H1 (cell line): ENCODE data around the gene TPBG. TPM values are rescaled to one million over a fixed set of nuclear protein-coding genes. Genes with fewer than 3 reads are reported as not detected.

Source experiments
- CTCF ChIA-PET: fragments of 300-600 bp; sonication (Branson Sonifier 250); formaldehyde crosslinking; loops from one replicate; lab custom pipeline; 2021; ENCODE audit not compliant: partially characterized antibody; lab: Charles Lee
- POLR2A ChIA-PET: fragments of 300-600 bp; sonication (Branson Sonifier 250); formaldehyde crosslinking; loops from one replicate; lab custom pipeline; 2021; ENCODE audit warnings: inconsistent platforms; ENCODE audit not compliant: partially characterized antibody; lab: Charles Lee
- DNase-seq, 2 experiments: peaks; one replicate each; pipeline versions ENCODE4 v3.0.0 to v3.0.0-alpha.2; 2010 to 2022; ENCODE audit warnings: low spot score in 2 of 2, low read depth in 1 of 2, mixed read lengths in 1 of 2
- FAIRE-seq: peaks from 2 replicates; lab custom pipeline; 2011; peaks lifted over from hg19 to GRCh38; lab: Jason Lieb, UNC
- H2AFZ ChIP-seq: 2 replicates; pipeline ENCODE4 v1.8.1; 2012; ENCODE audit warnings: low read length, inconsistent platforms
- H2AK5ac ChIP-seq: 2 replicates; pipeline ENCODE4 v1.6.1; 2013; ENCODE audit warnings: low read depth, low read length
- H2BK120ac ChIP-seq: replicated peaks from 2 replicates; pipeline ENCODE3; 2013; ENCODE audit warnings: low read depth, low read length, inconsistent platforms
- H2BK12ac ChIP-seq: 2 replicates; pipeline ENCODE4 v1.6.1; 2013; ENCODE audit warnings: low read depth, low read length
- H2BK15ac ChIP-seq: 2 replicates; pipeline ENCODE4 v1.6.1; 2013; ENCODE audit warnings: low read length
- H2BK20ac ChIP-seq: 2 replicates; pipeline ENCODE4 v1.6.1; 2013; ENCODE audit warnings: low read length
- H2BK5ac ChIP-seq: 2 replicates; pipeline ENCODE4 v1.6.1; 2013; ENCODE audit warnings: low read depth, low read length
- H3K14ac ChIP-seq: 2 replicates; pipeline ENCODE4 v1.6.1; 2013; ENCODE audit warnings: inconsistent platforms; ENCODE audit not compliant: insufficient read length
- H3K18ac ChIP-seq: 2 replicates; pipeline ENCODE4 v1.6.1; 2013; ENCODE audit warnings: low read length; ENCODE audit errors: extremely low read depth
- H3K23ac ChIP-seq: 2 replicates; pipeline ENCODE4 v1.6.1; 2013; ENCODE audit warnings: inconsistent platforms; ENCODE audit not compliant: insufficient read length
- H3K23me2 ChIP-seq: 2 replicates; pipeline ENCODE4 v1.6.1; 2013; ENCODE audit warnings: low read depth, low read length
- H3K27ac ChIP-seq: 2 replicates; pipeline ENCODE4 v1.6.1; 2011; ENCODE audit warnings: low read depth, low read length, inconsistent platforms
- H3K27me3 ChIP-seq, 4 experiments: replicated peaks in 1 of 4; 1 replicate in 1 of 4; 2 replicates in 3 of 4; pipeline versions ENCODE4 v1.6.1 to v1.8.1; 2011 to 2013; ENCODE audit warnings: low read length in 3 of 4, mild to moderate bottlenecking in 3 of 4, inconsistent platforms in 2 of 4, mixed read lengths in 2 of 4, moderate library complexity in 1 of 4; ENCODE audit not compliant: control insufficient read depth in 3 of 4, insufficient read depth in 3 of 4; ENCODE audit errors: extremely low read depth in 1 of 4
- H3K36me3 ChIP-seq, 4 experiments: 2 replicates each; pipeline versions ENCODE4 v1.6.1 to v1.8.1; 2011 to 2013; ENCODE audit warnings: mild to moderate bottlenecking in 4 of 4, low read length in 3 of 4, moderate library complexity in 2 of 4, control low read depth in 1 of 4, inconsistent platforms in 1 of 4; ENCODE audit not compliant: insufficient read depth in 4 of 4, control insufficient read depth in 2 of 4
- H3K4ac ChIP-seq: replicated peaks from 2 replicates; pipeline ENCODE3; 2013; ENCODE audit warnings: low read length, low read depth, mixed read lengths, inconsistent platforms; ENCODE audit not compliant: insufficient read length
- H3K4me1 ChIP-seq, 4 experiments: replicated peaks in 1 of 4; 1 replicate in 1 of 4; 2 replicates in 3 of 4; pipeline versions ENCODE4 v1.6.1 to v1.8.1; 2011 to 2013; ENCODE audit warnings: low read length in 3 of 4, inconsistent platforms in 2 of 4, mixed read lengths in 1 of 4; ENCODE audit not compliant: insufficient read depth in 4 of 4, control insufficient read depth in 3 of 4
- H3K4me2 ChIP-seq, 2 experiments: 2 replicates each; pipeline versions ENCODE4 v1.6.1 to v1.8.1; 2011 to 2013; ENCODE audit warnings: low read depth in 2 of 2, low read length in 2 of 2, control low read depth in 1 of 2, inconsistent platforms in 1 of 2, mild to moderate bottlenecking in 1 of 2; ENCODE audit not compliant: insufficient read depth in 1 of 2
- H3K4me3 ChIP-seq, 4 experiments: fragments of 200-600, 300-600 bp in 1 of 4; sonication (generic), shearing (Covaris generic), sonication (Bioruptor Twin) in 1 of 4; 2 replicates each; pipeline versions ENCODE4 v1.5.1 to v1.8.1; 2011 to 2016; ENCODE audit warnings: low read length in 4 of 4, low read depth in 3 of 4, control low read depth in 2 of 4, inconsistent platforms in 2 of 4, mild to moderate bottlenecking in 2 of 4, mixed read lengths in 1 of 4, moderate library complexity in 1 of 4; ENCODE audit not compliant: insufficient read depth in 2 of 4; ENCODE audit errors: extremely low read depth in 1 of 4
- H3K56ac ChIP-seq: replicated peaks from 2 replicates; pipeline ENCODE3; 2013; ENCODE audit warnings: low read depth, mild to moderate bottlenecking, mixed read lengths, low read length, inconsistent platforms; ENCODE audit not compliant: insufficient read length
- H3K79me1 ChIP-seq: 2 replicates; pipeline ENCODE4 v1.6.1; 2013; ENCODE audit warnings: low read depth, low read length, control low read depth
- H3K79me2 ChIP-seq, 2 experiments: 2 replicates each; pipeline versions ENCODE4 v1.6.1 to v1.8.1; 2012 to 2013; ENCODE audit warnings: low read length in 2 of 2, mild to moderate bottlenecking in 2 of 2, inconsistent platforms in 1 of 2; ENCODE audit not compliant: insufficient read depth in 2 of 2, control insufficient read depth in 1 of 2
- H3K9ac ChIP-seq, 4 experiments: replicated peaks in 1 of 4; 1 replicate in 1 of 4; 2 replicates in 3 of 4; pipeline versions ENCODE4 v1.6.1 to v1.8.1; 2011 to 2013; ENCODE audit warnings: low read depth in 3 of 4, low read length in 3 of 4, control low read depth in 2 of 4, mild to moderate bottlenecking in 2 of 4, moderate library complexity in 2 of 4, inconsistent platforms in 1 of 4; ENCODE audit errors: extremely low read depth in 1 of 4
- H3K9me3 ChIP-seq, 2 experiments: 2 replicates each; pipeline versions ENCODE4 v1.6.1 to v1.8.1; 2012 to 2013; ENCODE audit warnings: mild to moderate bottlenecking in 2 of 2, moderate library complexity in 2 of 2, control low read depth in 1 of 2, inconsistent platforms in 1 of 2, low read depth in 1 of 2, low read length in 1 of 2, mixed read lengths in 1 of 2; ENCODE audit not compliant: insufficient read depth in 2 of 2
- H4K20me1 ChIP-seq, 2 experiments: replicated peaks in 1 of 2; 2 replicates each; pipeline versions ENCODE3 to v1.8.1; 2011 to 2013; ENCODE audit warnings: inconsistent platforms in 2 of 2, low read length in 2 of 2, mild to moderate bottlenecking in 1 of 2; ENCODE audit not compliant: insufficient read depth in 2 of 2, control insufficient read depth in 1 of 2
- H4K5ac ChIP-seq: 2 replicates; pipeline ENCODE4 v1.6.1; 2013; ENCODE audit warnings: low read length, low read depth, mixed read lengths, inconsistent platforms; ENCODE audit not compliant: insufficient read length
- H4K8ac ChIP-seq: 2 replicates; pipeline ENCODE4 v1.8.0; 2013; ENCODE audit warnings: mild to moderate bottlenecking, moderate library complexity, low read length, inconsistent platforms; ENCODE audit not compliant: insufficient read depth; ENCODE audit errors: extremely low read depth
- H4K91ac ChIP-seq: replicated peaks from 2 replicates; pipeline ENCODE3; 2013; ENCODE audit warnings: low read length, mixed read lengths, inconsistent platforms; ENCODE audit not compliant: insufficient read length
- ASH2L ChIP-seq: fragments of 200-600, 300-600 bp; sonication (generic); IDR thresholded peaks from one replicate; pipeline ENCODE4 v1.7.1; 2017; ENCODE audit warnings: low read length
- CBX5 ChIP-seq: fragments of 300-800, 300-1000 bp; sonication (generic); IDR thresholded peaks from 2 replicates; pipeline ENCODE4 v1.7.1; 2016; ENCODE audit warnings: antibody characterized with exemption, low read length, low read depth
- CHD1 ChIP-seq: IDR thresholded peaks from 2 replicates; pipeline ENCODE4 v1.6.1; 2012; ENCODE audit warnings: low read depth, low read length, improper control_type of control experiment
- WGBS, 2 experiments: shearing (Covaris generic) in 1 of 2; methylation state at CpG; one replicate each; pipeline versions ENCODE4 v1.1.6 to v1.1.7; 2013 to 2015; ENCODE audit warnings: low lambda C conversion rate in 2 of 2, mixed read lengths in 2 of 2, inconsistent platforms in 1 of 2, low coverage in 1 of 2, missing lambda C conversion rate in 1 of 2; ENCODE audit not compliant: insufficient replicate concordance in 2 of 2, insufficient coverage in 1 of 2, insufficient read length in 1 of 2; ENCODE audit errors: extremely low coverage in 1 of 2, missing lambda C conversion rate in 1 of 2; 5-methylcytosine and 5-hydroxymethylcytosine counted together
- polyA plus RNA-seq, 7 experiments: library from polyadenylated mRNA; depleted of rRNA in 3 of 7; stranded (reverse) in 5 of 7; unstranded in 2 of 7; fragments of >200 nt in 5 of 7; fragments of 200-250 nt in 2 of 7; gene quantifications; 1 replicate in 5 of 7; 2 replicates in 1 of 7; 4 replicates in 1 of 7; pipeline versions ENCODE4 v1.2.1 to v1.2.3, GENCODE V29; 2011 to 2013; ENCODE audit warnings: missing spikeins in 2 of 7, mixed read lengths in 2 of 7
- total RNA-seq: library from RNA; stranded (reverse); fragmentation: NEBNext Ultra II Directional; extraction: Animal tissue kit (Norgen Biotek cat#: 25700); gene quantifications from 2 replicates; pipeline ENCODE4 v1.2.1, GENCODE V29; 2021
- TF ChIP-seq, protein P1 (sequence below): IDR thresholded peaks from 2 replicates; pipeline ENCODE4 v1.6.1; 2011; ENCODE audit warnings: low read depth, mild to moderate bottlenecking, low read length; ENCODE audit not compliant: insufficient read depth

The TPBG gene
- total and polyA plus RNA-seq, 2 of the 8 experiments (the other 6 are each of a cell fraction or from before 2014, with no cell fraction given) = 28.4 to 33.6 TPM

GRCh38 chr6:82330171-82330804 is 33.3 kb upstream of the TPBG start:
- H4K20me1 ChIP-seq = no peaks in the 10 kb centered on the region
- no peak overlapping the region for H4K91ac ChIP-seq
- H3K36me3 ChIP-seq = no peaks in the 10 kb centered on the region
- no peak overlapping the region for H2AFZ ChIP-seq
- H2BK5ac ChIP-seq = no peak overlapping the region
- no peak for TF ChIP-seq CBX5
- TF ChIP-seq, protein P1, sequence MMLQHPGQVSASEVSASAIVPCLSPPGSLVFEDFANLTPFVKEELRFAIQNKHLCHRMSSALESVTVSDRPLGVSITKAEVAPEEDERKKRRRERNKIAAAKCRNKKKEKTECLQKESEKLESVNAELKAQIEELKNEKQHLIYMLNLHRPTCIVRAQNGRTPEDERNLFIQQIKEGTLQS = no peak
- TF ChIP-seq ASH2L = no peak
- no peak for TF ChIP-seq CHD1
- H3K23me2 ChIP-seq = no peaks in the 10 kb centered on the region
- H2BK15ac ChIP-seq = no peak overlapping the region
- no peak overlapping the region for H2BK120ac ChIP-seq
- no peaks in the 10 kb centered on the region for H3K79me1 ChIP-seq
- no peak overlapping the region for H2BK12ac ChIP-seq
- no peak overlapping the region for H4K5ac ChIP-seq
- no peak overlapping the region for H2AK5ac ChIP-seq
- no peak for FAIRE-seq
- H3K9me3 ChIP-seq = no peaks in the 10 kb centered on the region
- no peak overlapping the region for H2BK20ac ChIP-seq
- DNase-seq = no peak
- H3K27me3 ChIP-seq = no peaks in the 10 kb centered on the region
- no peak overlapping the region for H3K4me2 ChIP-seq
- H3K9ac ChIP-seq = no peak overlapping the region
- no peaks in the 10 kb centered on the region for H3K79me2 ChIP-seq
- no peak overlapping the region for H3K56ac ChIP-seq
- no peak overlapping the region for H4K8ac ChIP-seq
- H3K14ac ChIP-seq = no peak overlapping the region
- no peak overlapping the region for H3K27ac ChIP-seq
- H3K23ac ChIP-seq = no peak overlapping the region
- CTCF ChIA-PET = interaction anchor here (0.7 to 2.1 kb wide), 4 partner anchors 9 to 78 kb away, joined by 3 to 6 read pairs (median 4); no protein-coding TSS in a partner anchor
- POLR2A ChIA-PET = no interaction called here
- no peak overlapping the region for H3K4ac ChIP-seq
- no peak overlapping the region for H3K4me3 ChIP-seq
- WGBS, 2 experiments = 95% methylated on average over 2 of the region's 2 CpGs; no CpG with 5 or more reads in 1 of the 2 experiments
- no peaks in the 10 kb centered on the region for H3K4me1 ChIP-seq
- no peak overlapping the region for H3K18ac ChIP-seq
